Neural crest cell (in vitro differentiated cells): ENCODE data around the gene VCAN. TPM values are rescaled to one million over a fixed set of nuclear protein-coding genes. Genes with fewer than 3 reads are reported as not detected.

ENCODE experiments used
- DNase-seq: peaks from one replicate; pipeline ENCODE4 v3.0.0; 2021; ENCODE audit warnings: low read depth, mixed read lengths, low spot score
- H3K27ac Mint-ChIP-seq: one replicate; pipeline ENCODE4 v1.8.0; 2021; ENCODE audit warnings: mild to moderate bottlenecking, mixed read lengths; ENCODE audit not compliant: unreplicated experiment
- H3K27me3 Mint-ChIP-seq: 2 replicates; pipeline ENCODE4 v1.8.0; 2021; ENCODE audit warnings: low read depth, mild to moderate bottlenecking, mixed read lengths
- H3K36me3 Mint-ChIP-seq: 2 replicates; pipeline ENCODE4 v1.8.0; 2021; ENCODE audit warnings: low read depth, mild to moderate bottlenecking, mixed read lengths
- H3K4me1 Mint-ChIP-seq: 2 replicates; pipeline ENCODE4 v1.8.0; 2021; ENCODE audit warnings: mixed read lengths
- H3K4me3 Mint-ChIP-seq: one replicate; pipeline ENCODE4 v1.8.0; 2021; ENCODE audit warnings: mild to moderate bottlenecking, mixed read lengths
- H3K9me3 Mint-ChIP-seq: 2 replicates; pipeline ENCODE4 v1.8.0; 2021; ENCODE audit warnings: mixed read lengths
- CTCF ChIP-seq: fragments of 200-600 bp; sonication (generic); conservative IDR thresholded peaks from 2 replicates; pipeline ENCODE4 v1.5.0; 2021; ENCODE audit warnings: antibody characterized with exemption, mild to moderate bottlenecking
- total RNA-seq: library from RNA; stranded (reverse); gene quantifications from 2 replicates; pipeline ENCODE4 v1.2.1, GENCODE V29; 2021

The VCAN gene
- total RNA-seq, 1 donor from 2014 or later: 236 TPM

- TF ChIP-seq CTCF: no peak
- H3K9me3 Mint-ChIP-seq: no peaks in the 10 kb centered on the region
- H3K27ac Mint-ChIP-seq: no peak overlapping the region
- H3K36me3 Mint-ChIP-seq: peaks cover 24% of the 10 kb centered on the region
- peaks cover 28% of the 10 kb centered on the region for H3K4me1 Mint-ChIP-seq
- no peak for DNase-seq
- no peak overlapping the region for H3K4me3 Mint-ChIP-seq
- H3K27me3 Mint-ChIP-seq: no peaks in the 10 kb centered on the region
These were observed 40.7 kb downstream of the VCAN start for GRCh38 chr5:83512061-83512745.

- peaks cover 19% of the 10 kb centered on the region for H3K36me3 Mint-ChIP-seq
- H3K27me3 Mint-ChIP-seq: no peaks in the 10 kb centered on the region
- H3K9me3 Mint-ChIP-seq: no peaks in the 10 kb centered on the region
- no peak overlapping the region for H3K27ac Mint-ChIP-seq
- TF ChIP-seq CTCF: no peak
- no peak for DNase-seq
- H3K4me1 Mint-ChIP-seq: peaks cover 19% of the 10 kb centered on the region
- no peak overlapping the region for H3K4me3 Mint-ChIP-seq
These were observed 41.5 kb downstream of the VCAN start for GRCh38 chr5:83513081-83513480.

- DNase-seq: no peak
- H3K27ac Mint-ChIP-seq: no peak overlapping the region
- H3K9me3 Mint-ChIP-seq: no peaks in the 10 kb centered on the region
- H3K27me3 Mint-ChIP-seq: no peaks in the 10 kb centered on the region
- TF ChIP-seq CTCF: no peak
- no peak overlapping the region for H3K4me3 Mint-ChIP-seq
- peaks cover 19% of the 10 kb centered on the region for H3K4me1 Mint-ChIP-seq
- H3K36me3 Mint-ChIP-seq: peaks cover 21% of the 10 kb centered on the region
These were observed 41.9 kb downstream of the VCAN start for GRCh38 chr5:83513491-83513890.

- peaks cover 39% of the 10 kb centered on the region for H3K36me3 Mint-ChIP-seq
- no peak for DNase-seq
- H3K9me3 Mint-ChIP-seq: no peaks in the 10 kb centered on the region
- no peak for TF ChIP-seq CTCF
- no peak overlapping the region for H3K4me3 Mint-ChIP-seq
- no peak overlapping the region for H3K27ac Mint-ChIP-seq
- no peaks in the 10 kb centered on the region for H3K27me3 Mint-ChIP-seq
- H3K4me1 Mint-ChIP-seq: no peaks in the 10 kb centered on the region
These were observed 44.8 kb downstream of the VCAN start for GRCh38 chr5:83516377-83516776.

- no peaks in the 10 kb centered on the region for H3K27me3 Mint-ChIP-seq
- H3K4me1 Mint-ChIP-seq: no peaks in the 10 kb centered on the region
- H3K27ac Mint-ChIP-seq: no peak overlapping the region
- H3K9me3 Mint-ChIP-seq: no peaks in the 10 kb centered on the region
- no peak for TF ChIP-seq CTCF
- H3K4me3 Mint-ChIP-seq: no peak overlapping the region
- peaks cover 46% of the 10 kb centered on the region for H3K36me3 Mint-ChIP-seq
- no peak for DNase-seq
These were observed 45.6 kb downstream of the VCAN start for GRCh38 chr5:83517072-83517687.
